ENCODE results near the gene YPEL5.

DNA sequence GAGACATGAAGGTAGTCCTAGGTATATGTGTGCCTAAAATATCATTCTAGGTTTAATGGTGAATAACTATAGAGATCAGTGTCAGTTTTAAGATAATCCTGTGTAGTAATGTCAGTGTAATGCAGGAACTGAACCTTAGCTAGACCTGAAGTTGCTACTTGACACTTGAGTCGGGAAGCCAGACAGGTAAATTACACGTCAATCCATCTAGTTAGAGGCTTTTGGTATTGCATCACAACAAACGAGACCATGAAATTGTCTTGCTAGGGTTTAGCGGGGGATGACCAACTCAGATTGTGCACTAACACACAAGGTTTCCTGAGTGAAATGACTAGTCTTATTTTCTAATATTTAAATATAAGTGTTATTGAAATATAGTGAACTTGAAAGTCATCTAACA lies 2.0 kb downstream of the YPEL5 start:
- TF ChIP-seq GATA3 (IDR thresholded peaks at IDR 0.05; ENCODE audit: low read depth, low read length) (no peak), GATA2 (IDR thresholded peaks at IDR 0.05; ENCODE audit: low read depth, low read length) (no peak)

Measured in SH-SY5Y (cell line).